Measurements from ENCODE around the gene DUSP7. TPM values are rescaled to one million over a fixed set of nuclear protein-coding genes. Genes with fewer than 3 reads are reported as not detected.
"Not testable (repeated sequence)": the region's sequence is repeated elsewhere in the genome, so short reads cannot be mapped to it uniquely, and the experiment has no call there.

Gene DUSP7
- total and polyA plus RNA-seq, 5 experiments from 2014 or later = 1.8 to 29.0 (median 4.6) TPM

DNA sequence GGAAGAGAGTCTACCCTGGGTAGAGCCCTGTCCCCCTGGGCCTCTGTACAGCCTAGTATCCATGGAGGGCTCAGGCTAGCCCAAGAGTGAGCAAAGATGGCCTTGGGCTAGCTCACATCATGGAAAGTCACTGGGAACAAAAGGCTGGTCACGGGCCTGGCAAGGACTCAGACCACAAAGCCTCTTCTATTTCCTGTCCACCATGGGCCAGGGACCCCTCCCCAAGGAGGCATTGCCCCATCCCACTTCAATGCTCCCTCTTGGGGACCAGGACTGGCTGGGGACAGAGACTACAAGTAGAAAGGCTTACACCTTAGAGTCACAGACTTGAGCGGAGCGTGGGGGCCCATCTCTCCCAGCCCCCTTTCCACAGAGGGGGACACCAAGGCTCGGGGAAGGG lies 16.9 kb downstream of the DUSP7 start:
- H3K9me3 Mint-ChIP-seq = no peaks in the 10 kb centered on the region
- peaks cover 3 to 21% (median 14%) of the 10 kb centered on the region in 4 donors for H3K4me1 Mint-ChIP-seq
- DNase-seq = no peak
- no peaks in the 10 kb centered on the region for H3K36me3 Mint-ChIP-seq
- POLR2A ChIA-PET = no interaction called here
- H3K27me3 Mint-ChIP-seq = no peaks in the 10 kb centered on the region
- peak overlapping the region in 2 of 10 donors; percentile 8 to 44 for H3K27ac Mint-ChIP-seq
- ATAC-seq = no peak
- no peak overlapping the region for H3K4me3 Mint-ChIP-seq

DNA sequence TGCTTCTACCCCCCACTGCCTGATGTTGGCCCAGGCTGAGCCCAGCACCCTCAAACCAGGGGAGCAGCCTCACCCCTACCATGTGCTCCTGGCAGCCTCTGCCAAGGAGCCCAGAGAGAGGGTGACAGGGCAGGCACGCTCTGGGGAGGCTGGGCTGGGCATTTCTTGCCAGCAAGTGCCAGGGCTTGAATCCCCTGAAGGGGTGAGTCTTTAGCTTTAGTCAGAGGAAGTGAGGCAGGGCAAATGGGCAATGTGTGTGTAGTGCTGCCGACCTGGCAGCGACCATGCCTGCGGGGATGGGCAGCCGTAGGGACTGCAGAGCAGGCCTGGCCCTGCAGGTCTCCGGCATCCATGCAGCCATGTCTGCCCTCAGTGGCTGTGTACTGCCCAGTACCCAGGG lies 18.1 kb downstream of the DUSP7 start:
- H3K27me3 Mint-ChIP-seq = no peaks in the 10 kb centered on the region
- peak overlapping the region in 1 of 10 donors; percentile 11 for H3K27ac Mint-ChIP-seq
- H3K9me3 Mint-ChIP-seq = no peaks in the 10 kb centered on the region
- no peak overlapping the region for H3K4me3 Mint-ChIP-seq
- ATAC-seq = no peak
- POLR2A ChIA-PET = no interaction called here
- peaks cover 3 to 21% (median 13%) of the 10 kb centered on the region in 4 donors for H3K4me1 Mint-ChIP-seq
- no peaks in the 10 kb centered on the region for H3K36me3 Mint-ChIP-seq
- no peak for DNase-seq

DNA sequence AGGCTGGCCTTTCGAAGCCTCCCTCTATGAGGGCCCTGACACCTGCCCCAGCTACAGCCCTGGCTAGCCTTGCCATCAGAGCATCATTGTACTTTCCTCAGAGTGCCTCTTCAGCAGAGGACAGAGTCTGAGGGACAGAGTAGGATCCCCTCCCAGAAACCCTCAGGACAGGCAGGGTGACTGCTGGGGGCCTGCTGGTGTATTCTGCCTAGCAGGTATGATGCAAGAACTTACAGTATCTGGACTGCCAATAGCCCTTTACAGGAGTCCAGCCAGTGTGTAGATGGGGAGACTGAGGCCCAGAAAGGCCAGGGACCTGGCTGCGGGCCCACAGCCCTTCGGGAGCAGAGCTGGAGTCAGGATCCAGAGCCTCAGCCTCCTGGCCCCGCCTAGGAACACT lies 19.1 kb downstream of the DUSP7 start:
- Mint-ChIP-seq H3K9me3 (no peaks in the 10 kb centered on the region), H3K4me3 (no peak overlapping the region), H3K36me3 (no peaks in the 10 kb centered on the region), H3K27ac (peak overlapping the region in 1 of 10 donors; percentile 50), H3K4me1 (peaks cover 3 to 14% (median 12%) of the 10 kb centered on the region in 4 donors), H3K27me3 (no peaks in the 10 kb centered on the region)
- DNase-seq (no peak), ATAC-seq (no peak)
- POLR2A ChIA-PET = no interaction called here

DNA sequence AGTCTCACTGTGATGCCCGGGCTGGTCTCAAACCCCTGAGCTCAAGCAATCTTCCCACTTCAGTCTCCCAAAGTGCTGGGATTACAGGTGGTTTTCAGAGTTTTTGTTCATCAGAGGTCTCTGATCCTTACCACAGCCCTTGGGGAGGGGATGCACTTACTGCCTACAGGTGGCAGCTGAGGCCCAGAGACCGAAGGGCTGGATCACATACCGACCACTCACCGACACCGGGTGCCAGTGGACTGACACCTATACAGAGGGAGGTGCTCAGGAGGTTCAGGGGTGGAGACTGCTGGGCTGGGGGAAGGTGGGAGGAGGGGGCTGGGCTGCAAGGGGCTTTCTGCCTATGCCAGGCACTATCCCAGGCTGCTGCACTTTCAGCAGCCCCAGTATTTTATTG lies 19.5 kb downstream of the DUSP7 start:
- peak; percentile 58 to 84 for ATAC-seq
- DNase-seq = peak in 4 of 10 donors; percentile 15 to 72 (median 34)
- H3K27me3 Mint-ChIP-seq = no peaks in the 10 kb centered on the region
- no peaks in the 10 kb centered on the region for H3K9me3 Mint-ChIP-seq
- POLR2A ChIA-PET = no interaction called here
- H3K4me3 Mint-ChIP-seq = no peak overlapping the region
- peak overlapping the region in 4 of 10 donors; percentile 14 to 60 (median 38) for H3K27ac Mint-ChIP-seq
- H3K36me3 Mint-ChIP-seq = no peaks in the 10 kb centered on the region
- peaks cover 3 to 10% (median 8%) of the 10 kb centered on the region in 4 donors for H3K4me1 Mint-ChIP-seq

DNA sequence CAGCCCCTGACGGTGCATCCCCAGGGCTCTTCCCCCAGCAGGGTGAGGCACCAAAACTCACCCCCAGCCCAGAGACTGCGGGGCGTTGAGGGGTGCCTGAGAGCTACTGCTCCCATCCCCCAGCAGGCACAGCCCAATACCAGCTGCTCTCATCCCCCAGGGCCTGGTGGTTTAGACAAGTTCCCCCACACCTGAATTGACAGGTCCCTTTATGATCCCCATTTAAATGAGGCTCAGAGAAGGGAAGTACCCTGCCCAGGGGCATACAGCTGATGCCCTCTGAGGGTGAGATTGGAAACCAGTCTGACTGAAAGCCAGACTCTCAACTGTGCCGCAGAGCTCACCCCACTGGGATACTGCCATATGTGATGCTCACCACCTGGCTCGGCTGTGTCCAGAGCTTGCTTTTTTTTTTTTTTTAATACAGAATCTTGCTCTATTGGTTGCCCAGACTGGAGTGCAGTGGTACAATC lies 20.1 kb downstream of the DUSP7 start:
- Mint-ChIP-seq H3K36me3 (no peaks in the 10 kb centered on the region), H3K27me3 (no peaks in the 10 kb centered on the region), H3K4me1 (peaks cover 1 to 6% (median 5%) of the 10 kb centered on the region in 4 donors), H3K27ac (peak overlapping the region in 2 of 10 donors; percentile 14 to 27), H3K4me3 (no peak overlapping the region), H3K9me3 (no peaks in the 10 kb centered on the region)
- ATAC-seq = no peak
- POLR2A ChIA-PET = no interaction called here
- no peak for DNase-seq

DNA sequence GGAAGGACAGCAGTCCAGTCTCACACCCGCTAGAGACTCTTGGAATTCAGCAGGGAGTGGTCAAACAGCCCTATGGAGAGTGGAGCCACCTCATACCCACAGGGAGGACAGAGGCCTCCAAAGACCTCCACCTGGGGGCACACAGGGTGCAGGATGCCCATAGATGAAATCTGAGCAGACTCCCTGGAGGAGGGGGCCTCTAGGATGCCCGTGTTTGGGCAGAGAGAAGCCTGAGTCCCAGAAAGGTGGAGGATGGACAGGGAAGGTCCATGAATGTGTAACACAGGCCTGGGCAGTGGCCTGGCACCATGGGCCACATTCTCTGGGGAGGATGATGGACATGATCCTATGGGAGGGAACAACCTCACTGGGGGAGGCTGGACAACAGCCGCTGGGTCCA lies 21.7 kb downstream of the DUSP7 start:
- peaks cover 0 to 4% (median 2%) of the 10 kb centered on the region in 4 donors for H3K4me1 Mint-ChIP-seq
- DNase-seq = no peak
- no peak for ATAC-seq
- POLR2A ChIA-PET = no interaction called here
- H3K27me3 Mint-ChIP-seq = no peaks in the 10 kb centered on the region
- no peaks in the 10 kb centered on the region for H3K9me3 Mint-ChIP-seq
- H3K4me3 Mint-ChIP-seq = no peak overlapping the region
- no peak overlapping the region for H3K27ac Mint-ChIP-seq
- no peaks in the 10 kb centered on the region for H3K36me3 Mint-ChIP-seq

DNA sequence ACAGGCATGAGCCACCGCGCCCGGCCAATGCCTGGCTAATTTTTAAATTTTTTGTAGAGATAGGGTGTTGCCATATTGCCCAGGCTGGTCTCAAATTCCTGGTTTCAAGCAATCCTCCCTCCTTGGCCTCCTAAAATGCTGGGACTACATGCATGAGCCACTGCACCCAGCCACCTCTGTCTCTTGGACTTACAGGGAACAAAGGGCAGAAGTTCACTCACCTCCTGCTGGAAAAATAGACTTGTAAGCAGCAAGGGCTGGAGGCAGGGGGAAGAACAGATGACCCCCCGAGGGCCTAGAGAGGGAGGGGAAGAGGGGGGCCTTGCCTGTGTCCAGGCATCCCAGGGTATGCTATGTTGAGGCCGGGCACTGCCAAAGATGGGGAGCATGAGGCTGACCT lies 22.2 kb downstream of the DUSP7 start:
- Mint-ChIP-seq H3K27ac (no peak overlapping the region), H3K36me3 (no peaks in the 10 kb centered on the region), H3K27me3 (no peaks in the 10 kb centered on the region), H3K9me3 (no peaks in the 10 kb centered on the region), H3K4me1 (peaks cover 0 to 3% (median 2%) of the 10 kb centered on the region in 4 donors), H3K4me3 (no peak overlapping the region)
- DNase-seq (no peak), ATAC-seq (no peak)
- POLR2A ChIA-PET = no interaction called here

DNA sequence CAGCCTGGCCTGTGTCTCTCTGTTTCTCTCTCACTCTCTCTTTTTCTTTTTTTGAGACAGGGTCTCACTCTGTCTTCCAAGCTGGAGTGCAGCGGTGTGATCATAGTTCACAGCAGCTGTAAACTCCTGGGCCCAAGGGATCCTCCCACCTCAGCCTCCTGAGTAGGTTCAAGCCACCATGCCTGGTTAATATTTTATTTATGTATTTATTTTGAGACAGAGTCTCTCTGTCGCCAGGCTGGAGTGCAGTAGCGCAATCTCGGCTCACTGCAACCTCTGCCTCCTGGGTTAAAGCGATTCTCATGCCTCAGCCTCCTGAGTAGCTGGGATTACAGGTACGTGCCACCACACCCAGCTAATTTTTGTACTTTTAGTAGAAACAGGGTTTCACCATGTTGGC lies 22.6 kb downstream of the DUSP7 start:
- H3K27me3 Mint-ChIP-seq, H3K9me3 Mint-ChIP-seq, DNase-seq, ATAC-seq, POLR2A ChIA-PET, H3K4me1 Mint-ChIP-seq, H3K4me3 Mint-ChIP-seq, H3K36me3 Mint-ChIP-seq: not testable (repeated sequence)
- H3K27ac Mint-ChIP-seq = peak overlapping the region in 1 of 10 donors; percentile 44

DNA sequence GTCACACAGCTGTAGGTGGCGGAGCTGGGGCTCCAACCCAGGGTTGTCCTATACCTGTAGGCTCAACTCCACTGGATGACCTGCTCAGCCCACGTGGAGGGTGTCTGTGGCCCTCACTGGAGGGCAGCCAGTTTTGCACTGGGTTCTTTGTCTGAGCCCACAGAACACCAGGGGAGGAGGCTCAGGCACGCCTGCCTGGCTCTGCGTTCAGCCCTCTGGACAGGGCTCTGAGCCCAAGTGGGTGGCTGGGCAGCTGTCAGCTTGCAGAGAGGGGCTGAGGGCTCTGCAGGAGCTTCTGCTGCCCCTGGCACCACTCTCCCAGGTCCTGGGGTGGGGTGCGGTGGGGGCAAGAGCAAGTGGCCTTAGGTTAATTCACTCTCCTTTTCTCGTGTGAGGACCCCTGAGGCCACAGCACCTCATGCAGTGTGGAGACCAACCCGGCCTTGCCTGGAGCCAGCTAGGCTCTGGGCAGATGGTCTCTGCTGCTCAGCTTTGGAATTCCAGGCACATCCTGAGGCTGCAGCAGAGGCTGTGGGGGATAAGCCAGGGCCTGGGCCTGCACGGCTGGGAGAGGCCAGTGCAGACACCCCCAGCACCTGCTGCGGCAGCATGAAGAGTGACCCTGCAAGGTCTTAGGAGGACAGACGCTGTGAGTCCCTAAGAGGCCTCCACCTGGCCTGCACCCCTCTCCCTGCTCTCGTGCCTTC lies 23.5 kb downstream of the DUSP7 start:
- Mint-ChIP-seq H3K27ac (no peak overlapping the region), H3K27me3 (no peaks in the 10 kb centered on the region), H3K4me1 (peaks cover 0 to 3% (median 2%) of the 10 kb centered on the region in 4 donors), H3K9me3 (no peaks in the 10 kb centered on the region), H3K36me3 (no peaks in the 10 kb centered on the region), H3K4me3 (no peak overlapping the region)
- POLR2A ChIA-PET = interaction anchor here (0.6 kb wide), 1 partner anchor 437 kb away, joined by 6 read pairs; no protein-coding TSS in a partner anchor
- ATAC-seq = no peak
- no peak for DNase-seq

DNA sequence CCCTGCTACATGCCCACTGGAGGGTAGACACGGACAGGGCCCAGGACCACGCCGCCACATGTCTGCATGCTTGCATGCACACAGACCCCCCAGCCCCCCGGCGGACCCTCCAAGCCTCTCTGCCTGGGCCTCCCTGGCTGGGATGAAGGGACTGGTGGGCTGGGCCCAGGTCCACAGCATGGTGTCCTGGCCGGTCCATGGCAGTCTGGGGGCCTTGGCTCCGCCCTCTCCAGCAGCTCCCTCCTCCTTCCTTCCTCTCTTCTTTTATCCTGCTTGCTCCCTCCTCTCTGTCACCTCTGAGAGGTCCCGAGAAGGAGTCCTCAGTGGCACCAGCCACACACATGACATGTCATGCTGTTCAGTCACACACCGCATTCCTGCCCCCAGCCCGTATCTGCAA lies 24.5 kb downstream of the DUSP7 start:
- Mint-ChIP-seq H3K27me3 (no peaks in the 10 kb centered on the region), H3K9me3 (no peaks in the 10 kb centered on the region), H3K4me1 (peaks cover 0 to 3% (median 2%) of the 10 kb centered on the region in 4 donors), H3K27ac (no peak overlapping the region), H3K36me3 (no peaks in the 10 kb centered on the region), H3K4me3 (no peak overlapping the region)
- DNase-seq (no peak), ATAC-seq (no peak)
- POLR2A ChIA-PET = no interaction called here

DNA sequence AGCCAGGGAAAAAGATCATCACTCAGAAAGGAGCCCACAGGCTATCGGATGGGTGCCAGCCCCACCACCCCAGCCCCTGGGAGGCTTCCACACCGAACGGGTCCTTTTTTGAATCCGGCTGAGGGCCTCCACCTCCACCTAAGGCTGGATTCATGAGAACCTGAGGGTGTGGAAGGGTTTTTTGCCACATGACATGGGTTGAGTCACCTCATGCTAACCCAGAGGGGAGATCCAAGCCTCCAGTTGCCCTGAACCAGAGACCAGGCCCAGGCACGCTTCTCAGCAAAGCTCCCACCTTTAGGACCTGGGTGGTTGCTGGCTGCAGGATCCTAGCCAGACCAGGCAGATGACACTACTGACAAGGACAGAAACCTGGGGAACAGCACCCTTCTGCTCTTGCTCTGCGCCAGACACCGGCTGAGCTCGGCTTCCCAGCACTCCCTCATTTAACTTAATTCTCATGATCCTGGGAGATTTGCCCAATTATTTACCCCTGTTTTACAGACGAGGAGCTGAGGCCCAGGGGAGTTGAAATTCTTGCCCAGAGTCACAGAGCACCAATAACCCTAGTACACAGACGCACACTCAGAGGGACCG lies 25.6 kb downstream of the DUSP7 start:
- H3K4me3 Mint-ChIP-seq = no peak overlapping the region
- H3K27ac Mint-ChIP-seq = peak overlapping the region in 1 of 10 donors; percentile 24
- POLR2A ChIA-PET = no interaction called here

DNA sequence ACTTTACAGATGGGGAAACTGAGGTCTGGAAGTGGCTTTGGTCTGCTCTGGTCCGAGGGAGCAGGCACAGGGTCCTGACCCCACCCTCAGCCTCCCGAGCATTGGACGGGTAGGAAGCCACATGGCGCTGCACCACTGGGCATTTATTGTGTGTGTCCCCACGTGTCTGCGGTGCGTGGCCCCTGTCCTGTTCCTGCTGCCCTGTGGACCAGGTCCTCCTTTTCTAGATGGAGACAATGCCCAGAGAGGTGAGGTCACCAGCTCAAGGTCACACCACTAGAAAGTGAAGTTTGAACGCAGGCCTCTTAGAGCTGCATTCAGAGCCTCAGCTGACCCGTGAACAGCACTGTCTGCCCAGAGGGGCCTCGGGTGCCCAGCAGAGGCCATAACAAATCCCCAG lies 26.8 kb downstream of the DUSP7 start:
- Mint-ChIP-seq H3K27me3 (no peaks in the 10 kb centered on the region), H3K9me3 (no peaks in the 10 kb centered on the region), H3K36me3 (no peaks in the 10 kb centered on the region), H3K4me3 (no peak overlapping the region), H3K27ac (no peak overlapping the region), H3K4me1 (peaks cover 0 to 5% (median 0%) of the 10 kb centered on the region in 4 donors)
- POLR2A ChIA-PET = interaction anchor here (0.6 kb wide), 2 partner anchors 35 to 213 kb away, joined by 3 to 6 read pairs; no protein-coding TSS in a partner anchor
- DNase-seq (no peak), ATAC-seq (no peak)

More for the DNA sequence above, 25.6 kb downstream of the DUSP7 start:
- Mint-ChIP-seq H3K9me3 (no peaks in the 10 kb centered on the region), H3K4me1 (peaks cover 0 to 5% (median 0%) of the 10 kb centered on the region in 4 donors), H3K27me3 (no peaks in the 10 kb centered on the region), H3K36me3 (no peaks in the 10 kb centered on the region)
- ATAC-seq (no peak), DNase-seq (no peak)

DNA sequence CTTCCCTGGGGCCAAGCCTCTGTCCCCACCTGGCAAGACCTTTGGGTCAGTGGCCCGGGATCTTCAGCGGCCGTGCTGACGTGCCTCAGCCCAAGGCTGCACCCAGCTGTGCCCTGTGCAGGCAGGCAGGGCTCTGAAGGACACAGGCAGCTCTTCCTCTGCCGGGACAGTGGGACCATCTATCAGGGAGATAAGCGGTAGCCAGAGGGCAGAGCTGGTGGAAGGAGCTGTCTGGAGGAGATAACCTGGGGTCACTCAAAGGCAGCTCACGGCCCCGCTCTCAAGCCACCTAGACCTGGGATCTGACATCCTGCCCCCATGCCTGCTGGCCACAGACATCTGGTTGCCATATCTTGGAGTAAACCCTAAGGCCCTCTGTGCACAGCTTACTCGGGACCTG lies 27.3 kb downstream of the DUSP7 start:
- Mint-ChIP-seq H3K4me1 (peaks cover 0 to 5% (median 2%) of the 10 kb centered on the region in 4 donors), H3K9me3 (no peaks in the 10 kb centered on the region), H3K36me3 (no peaks in the 10 kb centered on the region), H3K27ac (peak overlapping the region in 1 of 10 donors; percentile 40), H3K27me3 (no peaks in the 10 kb centered on the region), H3K4me3 (no peak overlapping the region)
- POLR2A ChIA-PET = interaction anchor here (0.6 kb wide), 2 partner anchors 35 to 214 kb away, joined by 3 to 6 read pairs; no protein-coding TSS in a partner anchor
- no peak for ATAC-seq
- no peak for DNase-seq

All from naive thymus-derived CD8-positive, alpha-beta T cell (primary cell).